Breast epithelium (tissue), 4 donors: Measurements from ENCODE around the gene TGM2. TPM values are rescaled to one million over a fixed set of nuclear protein-coding genes. Genes with fewer than 3 reads are reported as not detected.

ENCODE experiments used
- DNase-seq, 2 donors: peaks; one replicate each; pipeline ENCODE4 v3.0.0-alpha.2; 2019; ENCODE audit warnings: low spot score in 2 of 2
- H3K27ac ChIP-seq, 2 donors: fragments of 200-600 bp; sonication (generic) in 1 of 2; one replicate each; pipeline ENCODE4 v1.5.1; 2016 to 2019; ENCODE audit warnings: mild to moderate bottlenecking in 1 of 2
- H3K27me3 ChIP-seq, 2 donors: fragments of 200-600 bp; sonication (generic) in 1 of 2; one replicate each; pipeline versions ENCODE4 v1.5.1 to v1.6.0; 2017 to 2019; ENCODE audit warnings: control low read depth in 1 of 2, mild to moderate bottlenecking in 1 of 2
- H3K36me3 ChIP-seq: fragments of 200-600 bp; one replicate; pipeline ENCODE4 v1.5.1; 2019
- H3K4me1 ChIP-seq, 2 donors: fragments of 200-600 bp; sonication (generic); one replicate each; pipeline ENCODE4 v1.5.1; 2016 to 2019; ENCODE audit warnings: control low read depth in 1 of 2
- H3K4me3 ChIP-seq, 3 donors: fragments of 200-600 bp; sonication (generic); 1 replicate in 2 of 3; 2 replicates in 1 of 3; pipeline ENCODE4 v1.5.1; 2016 to 2019; ENCODE audit warnings: mild to moderate bottlenecking in 3 of 3, moderate library complexity in 2 of 3
- H3K9me3 ChIP-seq, 2 donors: fragments of 200-600 bp; sonication (generic) in 1 of 2; one replicate each; pipeline ENCODE4 v1.5.1; 2016 to 2019; ENCODE audit warnings: control low read depth in 1 of 2
- CTCF ChIP-seq, 3 donors: fragments of 450-650 bp; IDR thresholded peaks; one replicate each; pipeline ENCODE4 v1.5.1; 2016 to 2017; ENCODE audit warnings: antibody characterized with exemption in 3 of 3, mild to moderate bottlenecking in 3 of 3, moderate library complexity in 3 of 3
- POLR2A ChIP-seq: fragments of 450-650 bp; IDR thresholded peaks from one replicate; pipeline ENCODE4 v1.6.1; 2016; ENCODE audit warnings: antibody characterized with exemption, mild to moderate bottlenecking, moderate library complexity
- POLR2AphosphoS5 ChIP-seq, 3 donors: sonication (generic); formaldehyde crosslinking; IDR thresholded peaks; one replicate each; pipeline ENCODE4 v1.6.1; 2017; ENCODE audit warnings: antibody characterized with exemption in 3 of 3
- intact Hi-C: fragments of 100-400 bp; cut with DNase I; formaldehyde crosslinking; loops from one replicate; pipeline ENCODE4 v1.15.1; 2023; ENCODE audit warnings: low total_unique reads
- total RNA-seq, 3 donors: library from RNA; depleted of rRNA; stranded (reverse); fragments of >200 nt; gene quantifications; one replicate each; pipeline ENCODE4 v1.1.0, GENCODE V29; 2016

TGM2 gene
- total RNA-seq, 3 donors from 2014 or later = 10.7 to 44.9 (median 15.2) TPM

- intact Hi-C loops = no loop called here
Measured at GRCh38 chr20:38085026-38085425, 80.0 kb downstream of the TGM2 start.

DNA sequence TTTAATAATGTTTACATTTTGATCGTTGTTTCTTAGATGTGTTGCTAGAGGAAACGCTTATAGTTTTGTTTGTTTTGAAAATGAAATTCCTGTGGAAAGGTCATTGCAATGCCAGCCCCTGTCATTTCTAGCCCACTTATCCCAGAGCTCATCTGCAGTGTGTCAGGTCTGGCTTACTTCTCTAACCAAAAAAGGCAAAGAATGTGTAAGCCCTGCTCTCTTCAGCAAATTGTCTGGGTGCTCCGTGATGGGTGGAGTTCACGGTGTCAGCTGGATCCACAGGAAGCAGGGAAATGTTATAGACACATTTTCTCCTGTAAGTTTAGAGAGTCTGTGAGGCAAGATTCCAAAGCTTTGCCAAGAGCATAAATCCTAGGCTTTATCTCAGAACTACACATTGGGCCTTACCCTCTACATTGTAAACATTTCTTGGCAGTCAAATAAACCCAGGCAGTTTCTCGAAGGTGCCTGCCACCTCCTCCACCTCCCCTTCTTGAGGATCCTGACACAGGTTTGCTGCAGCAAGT, 80.6 kb downstream of the TGM2 start:
- H3K27ac ChIP-seq = no peak overlapping the region

More at GRCh38 chr20:38085026-38085425, 80.0 kb downstream of the TGM2 start:
- TF ChIP-seq POLR2AphosphoS5 (IDR thresholded peaks at IDR 0.05) = no peak
- Histone ChIP-seq H3K4me3 (no peak overlapping the region), H3K9me3 (no peaks in the 10 kb centered on the region), H3K4me1 (no peaks in the 10 kb centered on the region), H3K27me3 (no peaks in the 10 kb centered on the region), H3K36me3 (peaks cover 4% of the 10 kb centered on the region), H3K27ac (no peak overlapping the region)
- DNase-seq = no peak

GRCh38 chr20:38083338-38084048, 81.6 kb downstream of the TGM2 start:
- Histone ChIP-seq H3K27me3 (no peaks in the 10 kb centered on the region), H3K9me3 (no peaks in the 10 kb centered on the region), H3K4me3 (no peak overlapping the region), H3K27ac (no peak overlapping the region), H3K36me3 (no peaks in the 10 kb centered on the region), H3K4me1 (no peaks in the 10 kb centered on the region)
- intact Hi-C loops = no loop called here
- TF ChIP-seq CTCF (IDR thresholded peaks at IDR 0.05) (no peak), POLR2A (no peak), POLR2AphosphoS5 (IDR thresholded peaks at IDR 0.05) (no peak)
- DNase-seq = no peak

More for the DNA sequence above, 80.6 kb downstream of the TGM2 start:
- Histone ChIP-seq H3K4me1 (no peaks in the 10 kb centered on the region), H3K4me3 (no peak overlapping the region), H3K9me3 (no peaks in the 10 kb centered on the region), H3K27me3 (no peaks in the 10 kb centered on the region), H3K36me3 (peaks cover 3% of the 10 kb centered on the region)
- DNase-seq = no peak
- TF ChIP-seq CTCF (IDR thresholded peaks at IDR 0.05) (no peak), POLR2AphosphoS5 (IDR thresholded peaks at IDR 0.05) (no peak), POLR2A (no peak)
- intact Hi-C loops = no loop called here

GRCh38 chr20:38082894-38083293, 82.2 kb downstream of the TGM2 start:
- no peak for TF ChIP-seq POLR2AphosphoS5 (IDR thresholded peaks at IDR 0.05)
- no peak for TF ChIP-seq CTCF (IDR thresholded peaks at IDR 0.05)
- no peak for TF ChIP-seq POLR2A
- intact Hi-C loops = no loop called here
- Histone ChIP-seq H3K27ac (no peak overlapping the region), H3K4me1 (no peaks in the 10 kb centered on the region), H3K27me3 (no peaks in the 10 kb centered on the region), H3K9me3 (no peaks in the 10 kb centered on the region), H3K36me3 (no peaks in the 10 kb centered on the region), H3K4me3 (no peak overlapping the region)
- DNase-seq = no peak

DNA sequence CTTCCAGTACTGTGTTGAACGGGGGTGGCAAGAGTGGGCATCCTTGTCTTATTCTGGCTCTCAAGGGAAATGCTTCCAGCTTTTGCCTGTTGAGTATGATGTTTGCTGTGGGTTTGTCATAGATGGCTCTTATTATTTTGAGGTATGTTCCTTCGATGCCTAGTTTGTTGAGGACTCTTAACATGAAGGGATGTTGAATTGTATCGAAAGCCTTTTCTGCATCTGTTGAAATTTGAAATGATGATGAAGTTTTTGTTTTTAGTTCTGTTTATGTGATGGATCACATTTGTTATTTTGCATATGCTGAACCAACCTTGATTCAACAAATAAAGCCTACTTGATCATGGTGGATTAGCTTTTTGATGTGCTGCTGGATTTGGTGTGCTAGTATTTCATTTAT, 83.5 kb downstream of the TGM2 start:
- Histone ChIP-seq H3K4me3 (no peak overlapping the region), H3K4me1 (no peaks in the 10 kb centered on the region), H3K27me3 (no peaks in the 10 kb centered on the region), H3K36me3 (no peaks in the 10 kb centered on the region), H3K27ac (no peak overlapping the region), H3K9me3 (no peaks in the 10 kb centered on the region)
- TF ChIP-seq POLR2A = no peak
- intact Hi-C loops = no loop called here
- DNase-seq = no peak

DNA sequence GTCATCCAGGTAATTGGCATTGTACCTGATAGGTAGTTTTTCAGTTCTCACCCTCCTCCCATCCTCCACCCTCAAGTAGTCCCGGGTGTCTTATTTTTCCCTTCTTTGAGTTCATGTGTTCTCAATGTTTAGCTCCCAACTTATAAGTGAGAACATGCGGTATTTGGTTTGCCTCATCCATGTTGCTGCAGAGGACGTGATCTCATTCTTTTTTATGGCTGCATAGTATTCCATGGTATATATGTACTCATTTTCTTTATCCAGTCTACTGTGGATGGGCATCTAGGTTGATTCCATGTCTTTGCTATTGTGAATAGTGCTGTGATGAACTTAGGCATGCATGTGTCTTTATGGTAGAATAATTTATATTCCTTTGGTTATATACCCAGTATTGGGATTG, 85.7 kb downstream of the TGM2 start:
- no peak overlapping the region for H3K4me3 ChIP-seq
- TF ChIP-seq POLR2A = no peak
- no peak for TF ChIP-seq POLR2AphosphoS5 (IDR thresholded peaks at IDR 0.05)
- TF ChIP-seq CTCF (IDR thresholded peaks at IDR 0.05) = no peak
- intact Hi-C loops = no loop called here
- no peak overlapping the region for H3K27ac ChIP-seq
- H3K27me3 ChIP-seq = no peaks in the 10 kb centered on the region
- no peaks in the 10 kb centered on the region for H3K4me1 ChIP-seq
- H3K9me3 ChIP-seq = no peaks in the 10 kb centered on the region
- no peaks in the 10 kb centered on the region for H3K36me3 ChIP-seq
- no peak for DNase-seq
